ENCODE measurements around the gene APEH.
"Not testable (repeated sequence)": the region's sequence is repeated elsewhere in the genome, so short reads cannot be mapped to it uniquely, and the experiment has no call there.

The APEH gene

DNA sequence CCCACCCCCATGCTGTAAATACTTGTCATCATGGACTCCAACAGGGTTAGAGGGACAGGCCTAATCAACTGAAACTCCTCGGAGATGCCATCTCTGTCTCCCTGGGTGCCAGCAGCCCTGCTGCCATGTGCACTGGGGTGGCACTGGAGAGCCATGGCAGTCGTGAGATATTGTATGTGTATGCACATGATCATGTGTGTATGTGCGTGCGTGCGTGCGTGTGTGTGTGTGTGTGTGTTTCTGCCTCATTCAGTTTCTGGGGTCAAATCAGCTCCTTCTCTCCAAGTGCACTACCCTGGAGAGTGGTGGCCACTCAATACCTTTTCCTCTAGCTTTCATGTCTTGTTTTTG is 3.2 kb upstream of the APEH start:
- DNase-seq, result no peak

DNA sequence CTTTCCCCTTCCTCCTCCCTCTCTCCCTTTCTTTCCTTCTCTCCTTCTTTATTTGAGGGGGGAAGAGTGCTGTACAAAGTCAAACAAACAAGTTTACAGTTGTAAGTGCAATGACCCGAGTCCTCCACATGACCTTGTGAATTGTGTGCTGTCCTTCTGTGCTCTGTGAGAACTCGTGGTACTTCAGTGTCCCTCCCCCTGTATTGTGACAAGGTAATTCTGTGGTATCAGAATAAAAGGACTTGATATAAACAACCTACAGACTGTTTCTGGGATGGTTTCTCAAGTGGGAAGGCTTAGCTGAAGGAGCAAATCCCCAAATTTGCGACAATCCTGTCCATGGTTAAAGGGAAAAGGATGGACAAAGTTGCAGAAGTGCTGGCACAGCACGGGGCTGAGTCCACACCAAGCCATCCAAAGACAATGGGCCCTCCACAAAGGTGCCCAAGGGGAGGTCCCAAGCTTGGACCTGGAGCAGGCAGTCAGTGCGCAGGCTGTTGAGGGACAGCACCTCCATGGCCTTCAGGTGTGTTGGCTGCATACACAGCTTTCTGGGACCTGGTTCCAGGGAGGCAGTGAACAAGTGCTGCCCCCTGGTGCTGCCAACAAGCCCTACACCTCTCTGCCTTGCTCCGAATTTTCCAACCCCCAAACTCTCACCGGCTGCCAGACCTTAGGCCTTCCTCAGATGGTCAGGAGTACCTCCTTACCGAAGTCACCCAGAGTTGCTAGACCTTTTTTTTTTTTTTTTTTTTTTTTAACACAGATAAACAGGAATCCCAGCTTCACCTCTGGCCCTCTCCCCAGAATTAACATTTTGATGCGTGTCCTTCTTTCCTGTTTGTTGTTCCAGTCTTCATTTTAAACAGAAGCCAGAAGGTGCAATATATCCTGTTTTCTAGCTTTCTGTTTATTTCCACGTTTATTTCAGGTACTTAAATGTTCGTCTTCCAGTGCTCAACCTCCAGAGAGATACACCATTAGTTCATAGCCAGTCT is 2.6 kb upstream of the APEH start:
- DNase-seq, result no peak

DNA sequence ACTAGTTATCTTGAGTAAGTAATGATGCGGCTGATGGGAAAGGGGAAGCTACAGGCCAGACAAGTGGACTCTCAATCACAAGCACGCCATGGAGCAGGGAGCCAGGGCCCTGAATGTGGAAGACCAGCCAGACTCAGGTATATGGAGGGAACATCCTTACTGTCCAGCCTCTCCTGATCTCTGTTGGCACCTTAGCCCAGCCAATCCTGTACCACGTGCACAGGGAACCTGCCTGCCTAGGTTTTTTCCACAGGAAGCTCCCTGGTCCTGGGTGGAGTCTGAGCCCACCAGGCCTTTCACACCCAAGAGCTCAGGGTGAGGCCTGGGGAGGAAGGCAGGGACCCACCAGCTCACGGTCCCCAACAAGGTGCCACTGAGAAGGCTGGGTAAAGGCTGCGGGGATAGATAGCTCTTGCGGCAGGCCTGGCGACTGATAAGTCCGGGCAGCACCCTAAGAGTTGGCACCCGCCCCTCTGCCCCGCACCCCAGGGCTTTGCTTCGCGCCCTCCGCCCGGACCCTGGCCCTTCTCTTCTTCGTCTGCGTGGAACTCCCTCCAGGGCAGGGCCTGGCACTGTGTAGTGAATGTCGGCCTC is 933 bp upstream of the APEH start:
- DNase-seq, result no peak

DNA sequence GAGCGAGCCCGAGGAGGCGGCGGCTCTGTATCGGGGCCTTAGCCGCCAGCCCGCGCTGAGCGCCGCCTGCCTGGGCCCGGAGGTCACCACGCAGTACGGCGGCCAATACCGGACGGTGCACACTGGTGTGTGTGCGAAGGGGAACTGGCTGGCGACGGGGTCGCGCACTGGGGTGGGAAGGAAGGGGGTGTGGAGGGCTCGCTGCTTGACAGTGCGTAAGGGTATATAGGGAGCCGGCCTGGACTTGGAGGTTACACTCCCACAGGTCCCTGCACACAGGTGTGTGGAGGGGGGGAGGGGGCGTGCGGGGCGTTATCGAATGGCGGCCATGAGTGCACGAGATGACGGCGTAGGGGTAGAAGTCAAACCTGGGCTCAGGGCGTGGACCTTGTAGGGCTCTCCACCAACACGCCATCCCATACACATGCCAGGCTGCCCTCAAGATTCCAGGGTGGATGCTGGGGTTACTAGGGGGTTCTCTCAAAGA is 389 bp downstream of the APEH start:
- DNase-seq, result no peak

DNA sequence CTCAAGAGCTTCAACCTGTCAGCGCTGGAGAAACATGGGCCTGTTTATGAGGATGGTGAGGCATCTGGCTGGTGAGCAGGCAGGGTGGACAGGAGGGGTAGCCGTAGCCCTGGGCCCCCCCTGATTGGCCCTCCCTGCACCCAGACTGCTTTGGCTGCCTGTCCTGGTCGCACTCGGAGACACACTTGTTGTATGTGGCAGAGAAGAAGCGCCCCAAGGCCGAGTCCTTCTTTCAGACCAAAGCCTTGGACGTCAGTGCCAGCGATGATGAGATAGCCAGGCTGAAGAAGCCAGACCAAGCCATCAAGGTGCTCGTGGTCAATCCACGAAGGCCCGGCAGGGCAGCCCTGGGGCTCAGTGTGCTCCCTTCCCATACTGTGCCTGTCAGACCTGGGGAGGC is 1.8 kb downstream of the APEH start:
- no peak for DNase-seq

DNA sequence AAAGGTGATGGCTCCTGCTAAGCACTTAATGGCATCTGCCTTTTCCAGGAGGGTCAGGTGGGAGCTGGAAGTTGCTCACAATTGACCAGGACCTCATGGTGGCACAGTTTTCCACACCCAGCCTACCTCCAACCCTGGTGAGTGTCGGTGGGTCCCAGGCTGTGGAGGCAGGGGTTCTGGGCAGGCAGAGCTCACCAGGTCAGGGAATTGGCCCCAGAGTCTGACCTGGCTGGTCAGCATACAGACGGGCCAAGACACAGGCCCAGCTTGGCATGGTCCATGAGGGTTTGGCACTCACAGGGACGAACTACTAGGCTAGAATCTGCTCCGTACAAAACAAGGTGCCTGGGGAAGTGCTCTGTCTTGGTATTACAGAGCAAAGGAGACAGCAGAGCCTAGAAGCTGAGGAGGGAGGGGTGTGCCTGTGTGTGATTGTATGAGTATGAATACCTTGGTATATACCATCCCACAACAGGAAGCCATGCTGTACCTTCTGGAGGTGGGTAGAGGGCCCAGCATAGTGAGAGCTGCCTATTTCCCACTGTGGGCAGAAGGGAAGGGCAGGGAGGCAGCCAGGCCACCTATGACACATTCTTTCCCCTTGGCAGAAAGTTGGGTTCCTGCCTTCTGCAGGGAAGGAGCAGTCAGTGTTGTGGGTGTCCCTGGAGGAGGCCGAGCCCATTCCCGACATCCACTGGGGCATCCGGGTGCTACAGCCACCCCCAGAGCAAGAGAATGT is 6.5 kb downstream of the APEH start:
- DNase-seq, result no peak

DNA sequence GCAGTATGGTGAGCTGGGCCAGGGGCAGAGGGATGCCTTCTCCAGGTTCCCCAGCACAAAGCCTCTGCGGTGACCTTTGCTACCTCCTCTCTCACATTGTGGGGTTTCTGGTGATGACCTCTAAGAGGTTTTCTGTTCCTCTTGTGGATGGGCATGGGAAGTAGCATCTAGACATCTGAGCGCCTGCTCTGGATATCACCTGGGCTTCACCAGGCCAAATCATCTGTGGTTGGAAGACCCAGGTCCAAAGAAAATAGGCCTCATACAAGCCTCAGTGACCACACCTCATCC is 7.0 kb downstream of the APEH start:
- no peak for DNase-seq

DNA sequence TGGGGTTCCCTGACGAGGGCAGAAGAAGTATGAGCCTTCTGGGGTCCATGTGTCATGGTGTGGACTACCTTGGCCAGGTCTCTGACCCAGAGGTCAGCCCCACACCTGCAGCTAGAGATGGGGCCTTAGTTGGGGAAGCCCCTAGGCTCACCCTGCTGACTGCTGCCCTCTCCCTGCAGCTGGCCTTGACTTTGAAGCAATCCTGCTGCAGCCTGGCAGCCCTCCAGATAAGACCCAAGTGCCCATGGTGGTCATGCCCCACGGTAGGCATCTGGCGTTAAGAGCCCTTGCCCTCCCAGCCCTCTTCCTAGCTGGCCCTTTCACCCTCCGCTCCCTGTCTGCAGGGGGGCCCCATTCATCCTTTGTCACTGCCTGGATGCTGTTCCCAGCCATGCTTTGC is 7.4 kb downstream of the APEH start:
- no peak for DNase-seq

DNA sequence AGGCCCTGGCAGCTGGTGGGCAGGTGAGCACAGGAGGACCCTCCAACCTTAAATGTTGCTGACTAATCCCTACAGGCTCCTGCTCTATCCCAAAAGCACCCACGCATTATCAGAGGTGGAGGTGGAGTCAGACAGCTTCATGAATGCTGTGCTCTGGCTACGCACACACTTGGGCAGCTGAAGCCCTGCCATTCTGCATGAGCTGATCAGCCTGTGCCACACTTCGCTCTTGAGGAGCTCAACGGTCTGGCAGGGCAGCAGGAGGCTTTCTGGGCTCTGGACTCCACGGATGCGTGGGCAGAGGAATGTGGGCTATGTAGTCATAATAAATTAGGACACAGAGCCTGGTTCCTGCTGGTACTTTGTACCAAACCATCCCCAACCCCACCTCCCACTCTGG is 9.0 kb downstream of the APEH start:
- DNase-seq, result no peak

DNA sequence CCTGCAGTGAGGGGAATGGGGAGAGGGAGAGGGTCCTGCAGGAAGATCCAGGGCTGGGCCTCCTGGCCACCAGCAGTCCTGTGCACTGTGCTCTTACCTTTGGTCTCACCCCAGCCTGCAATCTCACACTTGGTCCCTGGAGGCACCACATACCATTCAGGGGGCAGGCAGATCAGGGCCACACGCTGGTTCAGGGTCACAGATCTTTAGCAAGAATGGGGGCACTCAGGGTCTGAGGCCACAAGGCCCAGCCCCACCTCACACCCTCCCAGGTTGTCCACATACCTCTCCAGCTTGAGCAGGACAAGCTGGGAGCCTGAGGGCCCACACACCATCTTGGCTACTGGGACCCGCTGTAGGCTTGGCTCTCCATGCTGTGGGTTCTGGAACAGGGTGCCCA is 10.3 kb downstream of the APEH start:
- not testable (repeated sequence) for DNase-seq

DNA sequence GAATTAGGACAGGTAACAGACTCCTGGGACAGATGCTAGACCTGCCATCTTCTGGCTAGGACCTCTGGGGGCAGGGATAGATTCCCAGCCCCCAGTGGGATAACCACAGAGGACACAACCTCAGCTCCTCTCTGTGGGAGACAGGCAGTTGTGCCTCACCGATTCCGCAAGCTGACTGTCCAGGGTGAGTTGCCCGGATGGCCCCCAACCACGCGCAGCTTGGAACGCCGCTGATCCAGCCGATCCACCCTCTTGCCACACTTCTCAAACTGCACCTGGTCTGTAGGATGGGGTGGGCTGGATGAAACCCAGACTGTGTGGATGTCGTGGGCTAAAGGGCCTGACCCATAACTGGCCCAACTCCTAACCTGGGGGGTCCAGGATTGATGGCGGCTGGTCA is 11.0 kb downstream of the APEH start:
- DNase-seq, result not testable (repeated sequence)

DNA sequence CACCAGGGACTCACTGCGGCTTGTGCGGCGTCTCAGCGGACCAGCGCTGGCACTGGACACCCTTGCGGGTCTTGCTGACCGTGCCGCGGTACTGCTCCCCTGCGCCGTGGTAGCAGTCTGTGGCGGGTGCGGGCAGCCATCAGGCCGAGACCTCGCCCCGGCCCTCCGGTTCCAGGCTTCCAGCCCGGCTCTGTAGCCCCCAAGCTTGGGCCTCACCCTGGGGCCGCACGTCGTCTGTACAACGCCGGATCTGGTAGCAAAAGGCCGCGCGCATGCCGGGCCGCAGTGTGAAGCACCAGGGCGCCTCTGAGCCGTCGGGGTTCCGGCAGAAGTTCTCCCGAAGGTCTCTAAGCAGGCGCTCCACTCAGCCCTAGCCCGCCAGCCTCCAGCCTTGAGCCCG is 11.7 kb downstream of the APEH start:
- DNase-seq, result not testable (repeated sequence)

DNA sequence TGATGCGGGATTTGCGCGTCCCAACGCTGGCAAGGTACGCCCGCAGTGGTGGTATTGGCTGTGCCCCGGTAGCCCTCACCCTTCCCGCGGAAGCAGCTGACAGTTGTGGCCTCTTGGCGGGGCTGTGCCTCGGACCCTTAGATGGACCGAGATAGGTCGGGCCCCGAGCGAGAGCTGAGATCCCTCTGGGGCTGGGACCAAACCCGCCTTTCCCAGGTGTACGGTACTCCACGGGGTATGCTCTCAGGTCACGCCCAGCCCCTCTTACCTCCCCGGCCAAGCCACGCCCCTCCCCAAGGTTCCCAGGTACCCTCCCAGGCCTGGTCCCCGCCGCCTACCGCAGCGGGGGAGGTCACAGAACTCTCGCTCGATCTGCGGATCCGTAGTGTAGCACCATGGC is 12.2 kb downstream of the APEH start:
- DNase-seq, result not testable (repeated sequence)

DNA sequence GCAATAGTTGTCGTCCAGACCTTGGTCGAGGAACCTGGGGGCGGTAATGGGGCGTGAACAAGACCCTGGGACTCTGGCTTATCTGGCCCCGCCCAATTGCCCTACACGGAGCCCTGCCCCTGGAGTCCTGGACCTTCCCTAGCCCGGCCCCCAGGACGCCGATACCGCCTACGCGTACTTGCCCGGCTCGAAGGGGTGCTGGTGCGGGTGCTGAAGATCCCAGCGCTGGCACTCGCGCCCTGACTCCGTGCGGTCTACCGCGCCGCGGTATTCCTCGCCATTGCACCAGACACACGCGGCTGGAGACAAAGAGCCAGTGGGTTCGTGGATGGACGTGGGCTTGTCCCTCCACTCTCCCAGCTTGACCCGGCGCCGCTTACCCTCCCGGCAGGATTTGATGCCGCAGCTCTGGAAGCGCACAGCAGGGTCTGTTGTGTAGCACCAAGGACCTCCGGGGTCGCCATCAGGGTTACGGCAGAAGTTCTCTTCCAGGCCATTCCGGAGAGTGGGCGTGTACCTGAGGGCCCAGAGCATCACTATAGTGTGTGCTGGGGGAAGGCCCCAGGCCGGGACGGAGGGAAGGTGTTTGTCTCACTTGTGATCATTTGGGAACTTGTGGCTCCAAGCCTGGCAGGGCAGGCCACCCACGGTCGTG is 12.7 kb downstream of the APEH start:
- not testable (repeated sequence) for DNase-seq

DNA sequence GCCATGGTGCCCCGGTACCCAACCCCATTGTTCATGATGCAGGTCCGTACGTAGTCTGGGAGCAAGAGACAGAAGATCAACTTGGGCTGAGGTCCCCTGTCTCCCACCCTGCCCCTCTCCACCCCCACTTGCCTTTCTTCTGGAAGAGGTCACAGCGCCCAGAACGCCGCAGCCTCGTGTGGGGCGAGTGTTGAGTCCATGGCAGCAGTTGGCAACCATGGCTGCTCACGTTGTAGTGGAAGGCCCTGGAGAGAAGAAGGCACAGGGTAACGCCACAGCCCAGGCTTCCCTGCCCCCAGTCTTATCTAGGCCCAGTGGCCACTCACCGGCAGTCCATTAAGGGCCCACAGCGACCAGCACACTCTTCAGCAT is 13.3 kb downstream of the APEH start:
- not testable (repeated sequence) for DNase-seq

DNA sequence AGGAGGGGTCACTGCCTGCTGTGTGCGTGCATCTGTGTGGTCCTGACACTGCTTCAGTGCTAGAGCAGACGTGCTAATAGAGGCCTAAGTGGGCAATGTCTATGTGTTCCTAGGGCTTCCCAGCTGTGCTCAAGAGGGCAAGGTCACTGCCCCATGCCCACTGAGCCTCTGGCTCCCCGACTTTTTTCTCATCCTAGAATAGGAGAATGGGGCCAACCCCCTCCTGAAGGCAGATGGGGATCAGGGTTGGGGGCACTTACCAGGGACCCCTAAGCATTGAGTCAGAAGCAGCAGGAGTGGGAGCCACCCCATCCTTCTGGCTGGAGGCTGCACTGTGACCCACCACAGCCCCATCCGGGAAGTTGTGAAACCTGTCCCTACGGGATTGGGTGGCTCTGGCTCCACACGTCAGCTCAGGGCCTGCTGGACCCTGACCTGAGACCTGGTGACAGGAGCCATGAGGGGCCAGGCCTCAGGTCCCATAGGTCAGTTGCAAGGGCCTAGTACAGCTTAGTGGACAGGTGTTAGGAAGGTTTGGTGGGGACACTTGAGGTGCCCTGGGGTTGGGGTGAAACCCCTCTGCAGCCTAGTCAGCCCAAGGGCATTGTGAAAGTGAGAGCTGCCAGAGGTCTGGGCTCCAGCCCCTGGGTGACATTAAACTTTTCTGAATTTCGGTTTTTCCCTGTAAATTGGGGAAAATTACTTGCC is 14.3 kb downstream of the APEH start:
- not testable (repeated sequence) for DNase-seq

DNA sequence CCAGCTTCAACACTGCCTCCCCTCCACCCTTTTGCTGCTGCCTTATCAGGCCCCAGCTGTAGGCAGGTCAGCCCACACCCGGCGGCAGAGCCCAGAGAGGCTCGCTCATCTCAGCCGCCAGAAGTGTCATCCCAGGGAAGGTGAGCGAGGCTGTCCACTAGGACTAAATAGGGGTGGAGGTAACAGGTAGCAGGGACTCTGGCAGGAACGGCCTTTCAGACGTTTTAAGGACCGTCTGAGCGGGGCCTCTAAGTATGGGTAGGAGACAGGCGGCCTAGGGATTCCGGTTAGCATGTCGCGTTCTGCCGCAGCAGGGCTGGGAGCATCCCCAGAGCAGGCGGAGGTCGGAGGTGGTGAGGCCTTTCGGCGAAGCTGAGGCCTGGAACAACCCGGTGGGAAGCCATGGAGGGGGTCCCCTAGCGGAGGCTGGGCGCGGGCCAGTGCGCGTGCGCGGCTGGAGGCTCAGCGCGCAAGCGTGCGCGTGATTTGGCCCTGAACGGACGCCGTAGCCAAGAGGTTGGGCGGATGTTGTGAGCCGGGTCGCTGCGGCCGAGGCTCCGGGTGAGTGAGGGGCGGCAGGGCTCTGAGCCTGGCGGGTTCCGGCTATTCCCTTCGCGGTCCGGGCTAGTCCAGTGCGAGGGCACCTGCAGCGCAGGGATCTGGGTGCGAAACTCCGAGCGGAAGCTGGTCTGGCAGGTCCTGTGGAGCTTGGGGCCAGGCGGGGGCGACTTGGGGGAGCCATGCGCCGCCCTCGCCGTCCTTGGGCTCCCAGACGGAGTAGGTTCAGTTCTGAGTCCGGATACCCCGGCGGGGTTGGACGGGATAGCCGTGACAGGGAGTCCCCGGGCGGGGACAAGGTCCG is 15.1 kb downstream of the APEH start, which contains the start of the genes MST1 and RNF123:
TSS of gene MST1 (minus strand) at position 429 of the 862 bp plus-strand sequence. CDS start 783 bp downstream, outside the sequence.
TSS of gene RNF123 (plus strand) at position 512 of the 862 bp plus-strand sequence. CDS start 1,609 bp downstream, outside the sequence.
- no peak for DNase-seq

DNA sequence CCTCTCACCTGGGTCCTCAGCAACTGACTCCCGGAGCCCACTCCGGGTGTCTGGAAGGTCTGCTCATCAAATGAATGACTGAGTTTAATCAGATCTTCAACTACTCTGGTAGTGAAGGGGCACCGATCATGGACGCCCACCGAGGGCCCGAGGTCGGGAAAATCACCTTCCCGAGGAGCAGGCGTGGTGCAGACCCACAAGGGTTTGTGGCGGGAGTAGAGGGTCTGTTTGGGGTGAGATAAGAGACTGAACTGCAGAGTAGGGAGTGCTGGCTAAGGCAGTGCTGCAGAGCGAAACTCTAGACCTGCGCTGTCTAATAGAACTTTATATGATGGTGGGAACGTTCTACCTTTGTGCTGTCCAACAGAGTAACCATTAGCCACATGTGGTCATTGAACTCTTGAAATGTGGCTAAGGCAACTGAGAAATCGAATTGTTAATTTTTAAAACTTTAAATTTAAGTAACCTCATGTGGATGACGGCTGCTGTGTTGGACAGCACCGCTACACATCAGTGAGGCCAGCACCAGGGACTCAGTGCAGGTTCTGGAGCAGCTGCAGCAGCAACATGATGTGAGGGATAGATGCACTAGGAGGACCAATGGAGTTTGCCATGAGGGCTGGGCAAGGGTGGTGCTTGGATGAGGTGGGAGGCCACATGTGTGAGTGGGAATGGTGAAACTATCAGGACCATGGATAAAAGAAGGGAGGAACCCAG is 15.9 kb downstream of the APEH start:
- not testable (repeated sequence) for DNase-seq

DNA sequence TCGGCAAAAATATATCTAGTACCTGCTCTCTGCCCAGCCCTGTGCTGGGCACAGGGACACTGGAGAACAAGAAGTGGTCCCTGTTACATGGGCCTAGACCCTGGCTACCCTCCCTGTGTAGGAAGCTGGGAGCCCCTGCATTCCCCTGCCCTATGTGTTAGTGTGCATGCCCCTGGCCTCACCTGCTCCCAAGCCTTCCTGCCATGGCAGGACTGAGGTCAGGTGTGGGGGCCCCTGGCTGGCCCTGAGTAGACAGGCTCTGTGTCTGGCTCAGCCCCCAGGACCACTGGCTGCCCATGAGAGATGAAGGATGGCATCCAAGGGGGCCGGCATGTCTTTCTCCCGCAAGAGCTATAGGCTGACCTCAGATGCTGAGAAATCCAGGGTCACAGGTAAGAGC is 16.7 kb downstream of the APEH start:
- DNase-seq, result not testable (repeated sequence)

DNA sequence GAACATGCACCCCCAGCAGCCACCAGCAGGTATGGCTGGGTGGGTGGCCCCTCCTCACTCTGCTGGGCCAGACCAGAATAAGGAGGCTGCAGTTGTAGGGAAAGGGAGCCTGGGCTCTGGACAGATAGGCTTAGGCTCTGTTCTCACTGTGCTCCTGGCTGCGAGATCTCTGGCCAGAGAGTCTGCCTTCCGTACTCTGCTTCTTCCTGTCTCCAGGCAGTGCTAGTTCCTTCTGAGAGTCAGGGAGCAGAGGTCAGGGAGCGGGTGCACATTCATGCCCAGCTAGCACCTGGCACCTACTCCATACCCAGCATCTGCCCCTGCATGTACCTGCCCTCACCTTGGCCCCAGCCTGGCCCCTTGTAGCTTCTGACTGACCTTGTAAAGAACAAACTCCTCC is 17.3 kb downstream of the APEH start:
- not testable (repeated sequence) for DNase-seq
